ENCODE results near the gene FOXK2.

DNA sequence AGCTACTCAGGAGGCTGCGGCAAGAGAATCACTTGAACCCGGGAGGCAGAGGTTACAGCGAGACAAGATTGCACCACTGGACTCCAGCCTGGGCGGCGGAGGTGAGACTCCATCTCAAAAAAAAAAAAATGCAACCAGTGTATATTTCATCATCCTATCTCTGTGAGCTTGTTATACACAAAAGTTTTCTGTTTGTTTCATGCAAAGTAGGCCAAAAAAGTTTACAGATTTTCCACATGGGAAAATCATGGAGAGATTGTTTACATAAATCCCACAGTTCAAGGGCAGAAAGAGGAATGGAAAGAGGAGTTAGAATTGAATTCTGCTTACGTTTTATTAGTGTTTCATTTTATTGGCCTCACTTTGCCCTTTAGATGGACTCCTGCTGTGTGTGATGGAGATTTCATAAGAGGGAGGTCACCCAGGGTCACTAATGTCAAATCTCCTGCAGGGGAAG lies 36.3 kb upstream of the FOXK2 start:
- TF ChIP-seq, protein P1, sequence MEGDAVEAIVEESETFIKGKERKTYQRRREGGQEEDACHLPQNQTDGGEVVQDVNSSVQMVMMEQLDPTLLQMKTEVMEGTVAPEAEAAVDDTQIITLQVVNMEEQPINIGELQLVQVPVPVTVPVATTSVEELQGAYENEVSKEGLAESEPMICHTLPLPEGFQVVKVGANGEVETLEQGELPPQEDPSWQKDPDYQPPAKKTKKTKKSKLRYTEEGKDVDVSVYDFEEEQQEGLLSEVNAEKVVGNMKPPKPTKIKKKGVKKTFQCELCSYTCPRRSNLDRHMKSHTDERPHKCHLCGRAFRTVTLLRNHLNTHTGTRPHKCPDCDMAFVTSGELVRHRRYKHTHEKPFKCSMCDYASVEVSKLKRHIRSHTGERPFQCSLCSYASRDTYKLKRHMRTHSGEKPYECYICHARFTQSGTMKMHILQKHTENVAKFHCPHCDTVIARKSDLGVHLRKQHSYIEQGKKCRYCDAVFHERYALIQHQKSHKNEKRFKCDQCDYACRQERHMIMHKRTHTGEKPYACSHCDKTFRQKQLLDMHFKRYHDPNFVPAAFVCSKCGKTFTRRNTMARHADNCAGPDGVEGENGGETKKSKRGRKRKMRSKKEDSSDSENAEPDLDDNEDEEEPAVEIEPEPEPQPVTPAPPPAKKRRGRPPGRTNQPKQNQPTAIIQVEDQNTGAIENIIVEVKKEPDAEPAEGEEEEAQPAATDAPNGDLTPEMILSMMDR (conservative IDR thresholded peaks at IDR 0.05; ENCODE audit: low read length), result no peak
- no peak for TF ChIP-seq EZH2phosphoT487 (IDR thresholded peaks at IDR 0.05; ENCODE audit: borderline replicate concordance, low read depth, low read length)
